ENCODE data around the gene ENTR1.

The ENTR1 gene

GRCh38 chr9:136419092-136419420 is 8.6 kb upstream of the ENTR1 start:
- Histone ChIP-seq H3K4me3 (ENCODE audit: low read depth, low read length) (no peak overlapping the region), H3K27ac (ENCODE audit: extremely low read depth, low read depth, low read length) (no peak overlapping the region), H3K4me1 (ENCODE audit: control insufficient read depth, insufficient read depth, low read length) (no peaks in the 10 kb centered on the region), H3K36me3 (ENCODE audit: control insufficient read depth in 2 of 2, insufficient read depth in 1 of 2, low read length in 2 of 2) (peaks cover 21 to 96% of the 10 kb centered on the region in 2 experiments), H3K9me3 (ENCODE audit: control insufficient read depth, insufficient read depth, low read depth, low read length) (no peaks in the 10 kb centered on the region)
- CTCF ChIA-PET: interaction anchor here (1.1 kb wide), 1 partner anchor 17 kb away, joined by 4 read pairs; no protein-coding TSS in a partner anchor
- POLR2A ChIA-PET: interaction anchor here (1.6 kb wide), 1 partner anchor 8 kb away, joined by 3 read pairs; the partner anchor contains the start of genes ENTR1 and PMPCA
- TF ChIP-seq MZF1 (tag by site-specific recombination; IDR thresholded peaks at IDR 0.05; ENCODE audit: borderline replicate concordance) (no peak), ZFP37 (tag by site-specific recombination; IDR thresholded peaks at IDR 0.05) (no peak), ZNF449 (tag by site-specific recombination; IDR thresholded peaks at IDR 0.05) (no peak), GLIS2 (tag by site-specific recombination; IDR thresholded peaks at IDR 0.05) (no peak), ZNF302 (tag by site-specific recombination; IDR thresholded peaks at IDR 0.05; ENCODE audit: low read depth) (no peak), ZNF792 (tag by site-specific recombination; IDR thresholded peaks at IDR 0.05) (no peak), ZNF112 (tag by site-specific recombination; IDR thresholded peaks at IDR 0.05) (no peak), ZNF239 (tag by site-specific recombination; IDR thresholded peaks at IDR 0.05) (no peak), ZNF155 (tag by site-specific recombination; IDR thresholded peaks at IDR 0.05) (no peak), ZEB2 (tag by site-specific recombination; IDR thresholded peaks at IDR 0.05) (no peak), ZNF398 (tag by site-specific recombination; IDR thresholded peaks at IDR 0.05) (no peak), ZBTB48 (tag by site-specific recombination; IDR thresholded peaks at IDR 0.05) (no peak), KLF9 (tag by site-specific recombination; IDR thresholded peaks at IDR 0.05; ENCODE audit: low read depth) (no peak), ZNF529 (tag by site-specific recombination; IDR thresholded peaks at IDR 0.05; ENCODE audit: insufficient replicate concordance) (no peak), ZNF514 (tag by site-specific recombination; IDR thresholded peaks at IDR 0.05) (no peak), MEIS1 (CRISPR knock-in tag; IDR thresholded peaks at IDR 0.05; ENCODE audit: borderline replicate concordance) (no peak), TCF7L2 (IDR thresholded peaks at IDR 0.05; ENCODE audit: borderline replicate concordance, low read depth, low read length) (no peak)
- TF ChIP-seq, protein P1, sequence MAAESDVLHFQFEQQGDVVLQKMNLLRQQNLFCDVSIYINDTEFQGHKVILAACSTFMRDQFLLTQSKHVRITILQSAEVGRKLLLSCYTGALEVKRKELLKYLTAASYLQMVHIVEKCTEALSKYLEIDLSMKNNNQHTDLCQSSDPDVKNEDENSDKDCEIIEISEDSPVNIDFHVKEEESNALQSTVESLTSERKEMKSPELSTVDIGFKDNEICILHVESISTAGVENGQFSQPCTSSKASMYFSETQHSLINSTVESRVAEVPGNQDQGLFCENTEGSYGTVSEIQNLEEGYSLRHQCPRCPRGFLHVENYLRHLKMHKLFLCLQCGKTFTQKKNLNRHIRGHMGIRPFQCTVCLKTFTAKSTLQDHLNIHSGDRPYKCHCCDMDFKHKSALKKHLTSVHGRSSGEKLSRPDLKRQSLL (tag by site-specific recombination; IDR thresholded peaks at IDR 0.05): no peak
- TF ChIP-seq, protein P2, sequence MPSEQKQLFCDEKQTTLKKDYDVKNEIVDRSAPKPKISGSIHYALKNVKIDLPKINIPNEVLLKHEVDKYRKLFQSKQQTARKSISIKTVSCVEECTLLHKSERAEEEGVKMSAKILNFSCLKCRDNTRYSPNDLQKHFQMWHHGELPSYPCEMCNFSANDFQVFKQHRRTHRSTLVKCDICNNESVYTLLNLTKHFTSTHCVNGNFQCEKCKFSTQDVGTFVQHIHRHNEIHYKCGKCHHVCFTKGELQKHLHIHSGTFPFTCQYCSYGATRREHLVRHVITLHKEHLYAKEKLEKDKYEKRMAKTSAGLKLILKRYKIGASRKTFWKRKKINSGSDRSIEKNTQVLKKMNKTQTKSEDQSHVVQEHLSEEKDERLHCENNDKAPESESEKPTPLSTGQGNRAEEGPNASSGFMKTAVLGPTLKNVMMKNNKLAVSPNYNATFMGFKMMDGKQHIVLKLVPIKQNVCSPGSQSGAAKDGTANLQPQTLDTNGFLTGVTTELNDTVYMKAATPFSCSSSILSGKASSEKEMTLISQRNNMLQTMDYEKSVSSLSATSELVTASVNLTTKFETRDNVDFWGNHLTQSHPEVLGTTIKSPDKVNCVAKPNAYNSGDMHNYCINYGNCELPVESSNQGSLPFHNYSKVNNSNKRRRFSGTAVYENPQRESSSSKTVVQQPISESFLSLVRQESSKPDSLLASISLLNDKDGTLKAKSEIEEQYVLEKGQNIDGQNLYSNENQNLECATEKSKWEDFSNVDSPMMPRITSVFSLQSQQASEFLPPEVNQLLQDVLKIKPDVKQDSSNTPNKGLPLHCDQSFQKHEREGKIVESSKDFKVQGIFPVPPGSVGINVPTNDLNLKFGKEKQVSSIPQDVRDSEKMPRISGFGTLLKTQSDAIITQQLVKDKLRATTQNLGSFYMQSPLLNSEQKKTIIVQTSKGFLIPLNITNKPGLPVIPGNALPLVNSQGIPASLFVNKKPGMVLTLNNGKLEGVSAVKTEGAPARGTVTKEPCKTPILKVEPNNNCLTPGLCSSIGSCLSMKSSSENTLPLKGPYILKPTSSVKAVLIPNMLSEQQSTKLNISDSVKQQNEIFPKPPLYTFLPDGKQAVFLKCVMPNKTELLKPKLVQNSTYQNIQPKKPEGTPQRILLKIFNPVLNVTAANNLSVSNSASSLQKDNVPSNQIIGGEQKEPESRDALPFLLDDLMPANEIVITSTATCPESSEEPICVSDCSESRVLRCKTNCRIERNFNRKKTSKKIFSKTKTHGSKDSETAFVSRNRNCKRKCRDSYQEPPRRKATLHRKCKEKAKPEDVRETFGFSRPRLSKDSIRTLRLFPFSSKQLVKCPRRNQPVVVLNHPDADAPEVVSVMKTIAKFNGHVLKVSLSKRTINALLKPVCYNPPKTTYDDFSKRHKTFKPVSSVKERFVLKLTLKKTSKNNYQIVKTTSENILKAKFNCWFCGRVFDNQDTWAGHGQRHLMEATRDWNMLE (tag by site-specific recombination; conservative IDR thresholded peaks at IDR 0.05; ENCODE audit: low read depth): no peak

Measured in HEK293 (cell line).